HG02938 (cell line): ENCODE data around the gene STRAP.
"Not testable (repeated sequence)": the region's sequence is repeated elsewhere in the genome, so short reads cannot be mapped to it uniquely, and the experiment has no call there.

Experiments used
- ATAC-seq: cut with Tn5 transposase; IDR thresholded peaks from one replicate; pipeline ENCODE4 v1.9.1; 2021; ENCODE audit warnings: mild to moderate bottlenecking, moderate library complexity; ENCODE audit not compliant: unreplicated experiment

The STRAP gene

GRCh38 chr12:15868186-15868585, 14.0 kb upstream of the STRAP start:
- ATAC-seq: no peak

GRCh38 chr12:15873556-15873955, 8.6 kb upstream of the STRAP start:
- no peak for ATAC-seq

GRCh38 chr12:15874556-15875145, 7.5 kb upstream of the STRAP start:
- ATAC-seq: not testable (repeated sequence)

GRCh38 chr12:15875863-15876262, 6.3 kb upstream of the STRAP start:
- no peak for ATAC-seq

- ATAC-seq: no peak
These were observed 2.8 kb upstream of the STRAP start for GRCh38 chr12:15879413-15879812.

- no peak for ATAC-seq
These were observed 1.5 kb upstream of the STRAP start for GRCh38 chr12:15880721-15881120.

- ATAC-seq: no peak
These were observed 1.3 kb downstream of the STRAP start for GRCh38 chr12:15883536-15883935.

- no peak for ATAC-seq
These were observed 4.3 kb downstream of the STRAP start for GRCh38 chr12:15886372-15887042.

GRCh38 chr12:15887043-15887817, 5.0 kb downstream of the STRAP start:
- ATAC-seq: no peak

- no peak for ATAC-seq
These were observed 10.6 kb downstream of the STRAP start for GRCh38 chr12:15892645-15893259.

GRCh38 chr12:15893260-15893659, 11.1 kb downstream of the STRAP start:
- ATAC-seq: no peak

- no peak for ATAC-seq
These were observed 14.7 kb downstream of the STRAP start for GRCh38 chr12:15896867-15897266.

GRCh38 chr12:15897433-15897832, 15.2 kb downstream of the STRAP start:
- ATAC-seq: no peak

GRCh38 chr12:15899282-15899870, 17.2 kb downstream of the STRAP start:
- ATAC-seq: peak; percentile 53

GRCh38 chr12:15904378-15904920, 22.3 kb downstream of the STRAP start:
- ATAC-seq: no peak

GRCh38 chr12:15910468-15910863, 28.3 kb downstream of the STRAP start:
- ATAC-seq: no peak

GRCh38 chr12:15910864-15911721, 28.9 kb downstream of the STRAP start, which contains the start of gene DERA:
Gene DERA, plus strand, starts transcription at chr12:15911332. Its CDS starts 52 bp downstream, at chr12:15911384.
- peak; percentile 81 for ATAC-seq

GRCh38 chr12:15911931-15912330, 29.7 kb downstream of the STRAP start:
- not testable (repeated sequence) for ATAC-seq

GRCh38 chr12:15914131-15914530, 31.9 kb downstream of the STRAP start:
- ATAC-seq: not testable (repeated sequence)

- no peak for ATAC-seq
These were observed 35.9 kb downstream of the STRAP start for GRCh38 chr12:15918066-15918465.
